Jurkat, Clone E6-1 (cell line): ENCODE results near the gene DDX55. TPM values are rescaled to one million over a fixed set of nuclear protein-coding genes. Genes with fewer than 3 reads are reported as not detected.
"Not testable (repeated sequence)": the region's sequence is repeated elsewhere in the genome, so short reads cannot be mapped to it uniquely, and the experiment has no call there.

ENCODE experiments used
- DNase-seq: peaks from one replicate; pipeline ENCODE4 v3.0.0-alpha.2; 2011; ENCODE audit warnings: low read depth, low spot score
- H3K4me3 ChIP-seq: 2 replicates; pipeline ENCODE4 v1.5.1; 2011; ENCODE audit warnings: mild to moderate bottlenecking, low read length, control low read depth, moderate library complexity
- polyA plus RNA-seq: library from polyadenylated mRNA; unstranded; fragments of >200 nt; gene quantifications from one replicate; pipeline ENCODE4 v1.2.1, GENCODE V29; 2012; ENCODE audit warnings: missing spikeins; ENCODE audit not compliant: insufficient read length, insufficient read depth

Gene DDX55
- polyA plus RNA-seq = 57.4 TPM

DNA sequence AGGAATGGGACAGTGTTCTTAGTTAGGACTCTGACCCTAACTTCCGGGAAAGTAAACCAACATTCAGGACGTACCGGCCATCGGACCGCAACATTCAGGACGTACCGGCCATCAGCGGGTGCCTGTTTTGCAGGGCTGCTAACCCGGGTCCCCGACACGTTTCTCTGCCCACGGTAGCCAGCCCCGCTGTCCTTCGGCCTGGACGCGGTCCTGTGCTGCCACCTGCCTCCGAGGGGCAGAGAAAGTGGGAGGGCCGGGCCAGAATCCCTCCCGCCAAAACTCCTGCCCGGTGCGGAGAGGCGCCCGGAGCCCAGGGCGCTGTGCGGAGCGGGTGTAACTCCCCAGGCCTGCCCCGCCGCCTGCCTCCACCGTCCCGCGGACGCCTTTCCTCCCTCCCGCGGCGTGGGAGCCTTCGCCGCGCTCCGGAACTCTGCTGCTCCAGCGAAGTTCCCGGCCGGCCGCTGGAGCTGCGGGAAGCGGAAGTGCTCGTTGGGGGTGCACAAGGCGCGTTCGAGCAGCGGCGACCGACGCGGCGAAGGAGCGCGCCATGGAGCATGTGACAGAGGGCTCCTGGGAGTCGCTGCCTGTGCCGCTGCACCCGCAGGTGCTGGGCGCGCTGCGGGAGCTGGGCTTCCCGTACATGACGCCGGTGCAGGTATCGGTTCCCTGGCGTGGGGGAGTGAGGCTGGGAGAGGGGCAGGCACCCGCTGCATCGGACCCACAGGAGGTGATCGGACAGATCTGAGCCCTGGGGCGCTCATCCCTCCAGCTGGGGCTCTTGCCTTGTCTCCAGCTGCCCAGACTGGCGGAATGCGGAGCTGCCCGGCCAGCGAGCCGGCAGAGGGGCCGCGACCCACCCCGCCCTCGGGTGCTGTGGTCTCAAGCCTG is at the start of gene DDX55:
Gene DDX55 (plus strand): TSS at position 498 of the 888 bp plus-strand sequence. CDS start 50 bp downstream, at position 548.
- DNase-seq = peak; percentile 83

GRCh38 chr12:123554136-123554535 is 47.8 kb upstream of the DDX55 start:
- DNase-seq, H3K4me3 ChIP-seq: not testable (repeated sequence)

More for the DNA sequence above, at the start of gene DDX55:
- H3K4me3 ChIP-seq = peak within 1 kb of the TSS; percentile 99

GRCh38 chr12:123554843-123555242 is 47.1 kb upstream of the DDX55 start:
- not testable (repeated sequence) for DNase-seq, H3K4me3 ChIP-seq

DNA sequence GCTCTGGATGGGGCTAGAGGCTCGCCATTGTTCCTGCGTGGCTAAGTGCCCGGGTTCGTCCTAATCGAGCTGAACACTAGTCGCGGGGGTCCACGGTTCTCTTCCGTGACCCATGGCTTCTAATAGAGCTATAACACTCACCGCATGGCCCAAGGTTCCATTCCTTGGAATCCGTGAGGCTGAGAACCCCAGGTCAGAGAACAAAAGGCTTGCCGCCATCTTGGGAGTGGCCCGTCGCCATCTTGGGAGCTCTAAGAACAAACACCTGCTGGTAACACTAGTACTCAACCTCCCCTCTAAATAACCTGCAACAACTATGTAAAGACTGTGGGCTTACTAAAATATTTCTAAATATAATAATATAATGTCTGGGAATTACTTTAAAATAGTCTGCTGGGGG is 43.4 kb upstream of the DDX55 start:
- DNase-seq, H3K4me3 ChIP-seq: not testable (repeated sequence)

- H3K4me3 ChIP-seq = no peak overlapping the region
- no peak for DNase-seq
Observed at GRCh38 chr12:123559468-123559867, 42.4 kb upstream of the DDX55 start.

- H3K4me3 ChIP-seq = no peak overlapping the region
- peak; percentile 33 for DNase-seq
Observed at GRCh38 chr12:123571343-123571813, 30.5 kb upstream of the DDX55 start.

GRCh38 chr12:123572391-123572790 is 29.5 kb upstream of the DDX55 start:
- H3K4me3 ChIP-seq = no peak overlapping the region
- DNase-seq = no peak

DNA sequence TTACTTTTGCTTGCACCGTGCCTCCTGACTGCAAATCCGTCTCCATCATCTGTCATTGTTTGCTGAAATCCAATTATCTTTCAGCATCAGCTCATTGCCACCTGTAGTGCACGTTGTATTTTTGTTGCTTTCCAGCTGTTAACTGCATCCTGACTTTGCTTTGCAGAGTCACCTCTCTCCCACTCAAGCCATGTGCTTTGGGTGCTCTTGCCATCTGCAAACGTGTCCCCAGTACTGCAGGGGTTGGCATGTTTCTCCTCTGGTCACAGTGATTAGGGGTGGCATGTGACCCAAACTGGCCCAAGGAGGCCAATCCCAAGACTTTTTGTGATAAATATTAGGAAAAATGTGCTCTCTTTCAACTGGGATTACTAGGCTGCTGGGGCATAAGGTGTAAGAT is 28.0 kb upstream of the DDX55 start:
- H3K4me3 ChIP-seq = no peak overlapping the region
- no peak for DNase-seq

GRCh38 chr12:123576611-123577010 is 25.3 kb upstream of the DDX55 start:
- no peak overlapping the region for H3K4me3 ChIP-seq

DNA sequence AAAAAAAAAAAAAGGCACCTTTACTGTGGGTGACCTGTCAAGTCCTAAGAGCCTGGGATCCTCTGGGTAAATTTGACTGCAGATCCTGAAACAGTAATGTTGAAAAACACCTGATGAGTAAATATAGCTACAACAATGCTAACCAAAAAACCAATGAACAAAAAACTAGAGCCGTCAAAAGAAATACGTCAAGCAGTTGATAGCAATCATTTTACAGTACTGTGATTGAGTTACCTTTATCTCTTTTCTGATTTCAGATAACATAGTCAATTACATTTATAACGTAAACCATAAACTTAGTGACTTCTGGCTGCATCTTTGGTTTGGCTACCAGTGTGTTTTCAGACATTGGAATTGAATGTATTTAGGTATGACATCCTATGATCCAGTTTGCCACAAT is 23.7 kb upstream of the DDX55 start:
- no peak overlapping the region for H3K4me3 ChIP-seq
- no peak for DNase-seq

More at GRCh38 chr12:123576611-123577010, 25.3 kb upstream of the DDX55 start:
- no peak for DNase-seq

- DNase-seq, H3K4me3 ChIP-seq: not testable (repeated sequence)
Observed at GRCh38 chr12:123578829-123579228, 23.1 kb upstream of the DDX55 start.

GRCh38 chr12:123580772-123581171 is 21.1 kb upstream of the DDX55 start:
- H3K4me3 ChIP-seq = no peak overlapping the region
- no peak for DNase-seq

GRCh38 chr12:123591702-123592481 is 10.0 kb upstream of the DDX55 start:
- DNase-seq = no peak
- H3K4me3 ChIP-seq = no peak overlapping the region

GRCh38 chr12:123595729-123596128 is 6.2 kb upstream of the DDX55 start:
- no peak for DNase-seq
- H3K4me3 ChIP-seq = no peak overlapping the region

DNA sequence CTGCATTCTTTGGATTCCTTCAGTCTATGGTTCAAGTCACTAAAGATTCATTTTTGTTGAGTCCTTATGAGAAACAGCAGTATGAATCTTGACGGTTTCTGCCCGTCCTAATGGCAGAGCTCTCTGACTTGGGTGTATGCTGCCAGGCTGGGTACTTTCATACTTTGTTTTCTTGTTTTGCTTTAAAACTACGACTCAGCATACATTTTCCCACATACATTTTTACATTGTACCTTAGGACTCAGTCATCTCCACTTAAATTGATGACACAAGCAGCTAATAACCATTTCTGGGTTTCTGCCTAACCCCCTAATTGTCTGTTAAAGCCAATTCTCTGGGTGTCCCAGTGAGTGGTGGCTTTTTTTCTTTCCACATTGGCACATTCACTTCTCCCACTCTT is 4.8 kb upstream of the DDX55 start:
- no peak for DNase-seq
- H3K4me3 ChIP-seq = no peak overlapping the region

- DNase-seq = no peak
- H3K4me3 ChIP-seq = no peak overlapping the region
Observed at GRCh38 chr12:123598522-123598921, 3.4 kb upstream of the DDX55 start.

GRCh38 chr12:123599310-123599709 is 2.6 kb upstream of the DDX55 start:
- no peak overlapping the region for H3K4me3 ChIP-seq
- DNase-seq = no peak

DNA sequence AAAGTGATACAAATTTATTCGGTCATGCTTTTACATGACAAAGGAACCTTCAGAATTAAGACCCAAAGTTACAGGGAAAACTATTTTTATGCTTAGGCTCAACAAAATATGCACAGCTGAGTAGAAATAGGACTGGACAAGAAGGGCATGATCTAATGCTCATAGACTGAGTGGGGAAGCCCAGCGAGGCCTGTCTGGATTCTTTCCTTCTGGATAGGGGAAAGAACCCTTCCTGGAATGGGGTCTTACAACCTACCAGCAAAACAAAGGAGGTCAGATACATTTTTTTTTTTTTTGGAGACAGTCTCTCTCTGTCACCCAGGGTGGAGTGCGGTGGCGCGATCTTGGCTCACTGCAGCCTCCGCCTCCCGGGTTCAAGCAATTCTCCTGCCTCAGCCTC is 2.2 kb upstream of the DDX55 start:
- no peak for DNase-seq
- no peak overlapping the region for H3K4me3 ChIP-seq

- peak overlapping the region; percentile 99 for H3K4me3 ChIP-seq
- no peak for DNase-seq
Observed at GRCh38 chr12:123602651-123603195, 824 bp downstream of the DDX55 start.

DNA sequence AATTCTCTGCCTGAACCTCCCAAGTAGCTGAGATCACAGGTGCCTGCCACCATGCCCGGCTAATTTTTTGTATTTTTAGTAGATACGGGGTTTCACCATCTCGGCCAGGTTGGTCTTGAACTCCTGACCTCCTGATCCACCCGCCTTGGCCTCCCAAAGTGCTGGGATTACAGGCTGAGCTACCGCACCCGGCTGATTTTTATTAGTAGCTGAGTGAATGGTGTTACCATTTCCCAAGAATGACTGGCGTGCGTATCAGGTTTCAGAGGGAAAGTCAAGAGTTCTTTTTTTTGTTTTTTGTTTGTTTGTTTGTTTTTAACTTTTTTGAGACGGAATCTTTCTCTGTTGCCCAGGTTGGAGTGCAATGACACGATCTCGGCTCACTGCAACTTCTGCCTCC is 1.6 kb downstream of the DDX55 start:
- not testable (repeated sequence) for DNase-seq

More for the DNA sequence above, 1.6 kb downstream of the DDX55 start:
- H3K4me3 ChIP-seq = peak overlapping the region; percentile 99
